GM19240 (cell line): Measurements from ENCODE around the gene TMEM156.
"Not testable (repeated sequence)": the region's sequence is repeated elsewhere in the genome, so short reads cannot be mapped to it uniquely, and the experiment has no call there.

Experiments
- DNase-seq: peaks from one replicate; pipeline ENCODE4 v3.0.0; 2011; ENCODE audit warnings: low spot score; ENCODE audit not compliant: insufficient read length

Gene TMEM156

GRCh38 chr4:38958453-38959190 lies 73.6 kb downstream of the TMEM156 start:
- no peak for DNase-seq

- no peak for DNase-seq
Observed at GRCh38 chr4:38957893-38958292, 74.3 kb downstream of the TMEM156 start.

DNA sequence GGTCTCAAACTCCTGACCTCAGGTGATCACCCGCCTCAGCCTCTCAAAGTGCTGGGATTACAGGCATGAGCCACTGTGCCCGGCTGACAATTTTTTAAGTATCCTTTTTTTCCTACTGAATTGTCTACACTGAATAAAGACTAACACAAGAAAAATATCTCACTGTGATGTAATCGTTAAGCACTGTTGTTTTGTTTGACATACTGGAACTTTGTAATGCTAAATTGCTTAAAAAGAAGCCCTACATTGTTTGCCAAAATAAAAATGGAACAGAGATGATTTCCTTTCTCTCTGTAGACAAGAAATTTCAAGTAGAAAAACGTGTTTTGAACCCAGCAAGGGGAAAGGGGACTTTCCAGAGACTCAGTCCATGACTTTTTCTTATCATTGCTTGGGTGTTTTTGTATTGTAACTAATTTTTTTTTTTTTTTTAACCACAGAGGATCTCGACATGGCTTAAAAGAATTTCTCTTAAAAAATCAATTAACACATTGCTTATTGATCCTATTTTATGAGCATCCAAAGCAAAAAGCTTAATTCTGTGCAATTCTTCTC lies 74.9 kb downstream of the TMEM156 start:
- DNase-seq: no peak

DNA sequence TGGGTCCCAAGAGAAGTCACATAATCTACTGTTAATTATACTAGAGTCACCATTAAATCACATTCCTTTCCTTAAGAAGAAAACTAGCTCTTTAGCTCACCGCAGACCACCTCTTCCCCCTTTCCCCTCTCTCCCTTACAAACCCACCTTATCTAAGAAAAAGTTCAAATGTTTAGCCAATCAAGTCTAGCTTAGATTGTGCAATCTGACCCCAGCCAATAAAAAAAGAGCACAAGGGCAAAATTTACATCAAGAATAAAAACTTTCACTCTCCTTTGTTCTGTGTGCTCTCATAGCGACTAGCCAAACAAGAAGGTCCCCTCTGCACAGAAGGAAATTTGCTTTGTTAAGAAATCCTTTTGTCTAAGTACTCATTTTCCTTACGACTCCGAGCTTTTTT lies 76.3 kb downstream of the TMEM156 start:
- no peak for DNase-seq

DNA sequence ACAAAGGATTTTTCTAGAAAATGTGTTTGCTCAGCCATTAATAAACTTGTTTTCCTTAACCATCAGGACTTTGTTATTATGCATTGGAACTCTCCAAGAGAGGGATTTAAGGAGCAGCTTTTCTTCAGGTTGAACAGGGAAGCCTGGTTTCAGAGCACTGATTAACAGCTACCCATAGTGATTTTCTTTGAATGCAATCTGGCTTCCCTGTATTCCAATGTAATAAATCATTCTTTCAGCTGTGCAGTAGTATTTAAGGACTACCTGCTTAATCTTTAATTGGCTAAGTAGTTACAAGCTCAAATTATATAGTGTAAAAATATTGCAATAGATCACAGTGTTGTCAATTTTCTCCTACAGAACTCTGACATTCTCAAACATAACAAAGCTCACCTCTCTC lies 77.5 kb downstream of the TMEM156 start:
- DNase-seq: no peak

- DNase-seq: no peak
Observed at GRCh38 chr4:38952017-38952416, 80.2 kb downstream of the TMEM156 start.

GRCh38 chr4:38951598-38951997 lies 80.6 kb downstream of the TMEM156 start:
- DNase-seq: no peak

DNA sequence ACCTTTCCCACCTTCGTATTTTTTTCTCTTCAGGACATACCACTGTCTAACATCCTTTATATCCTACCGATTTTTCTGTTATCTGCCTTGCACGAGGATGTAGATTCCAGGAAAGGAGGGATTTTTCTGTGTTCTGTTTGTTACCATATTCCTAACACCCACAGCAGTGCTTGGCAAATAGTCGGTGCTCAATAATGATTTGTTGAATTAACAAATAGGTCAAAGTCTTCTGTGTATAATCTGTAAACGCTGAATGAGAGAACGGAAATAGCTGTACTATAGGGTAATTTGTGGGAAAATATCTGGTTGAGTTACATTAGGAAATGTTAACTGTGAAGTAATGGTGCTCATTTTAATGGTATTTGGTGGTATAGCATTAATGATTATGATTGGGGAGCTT lies 81.5 kb downstream of the TMEM156 start:
- no peak for DNase-seq

GRCh38 chr4:38950159-38950558 lies 82.0 kb downstream of the TMEM156 start:
- no peak for DNase-seq

DNA sequence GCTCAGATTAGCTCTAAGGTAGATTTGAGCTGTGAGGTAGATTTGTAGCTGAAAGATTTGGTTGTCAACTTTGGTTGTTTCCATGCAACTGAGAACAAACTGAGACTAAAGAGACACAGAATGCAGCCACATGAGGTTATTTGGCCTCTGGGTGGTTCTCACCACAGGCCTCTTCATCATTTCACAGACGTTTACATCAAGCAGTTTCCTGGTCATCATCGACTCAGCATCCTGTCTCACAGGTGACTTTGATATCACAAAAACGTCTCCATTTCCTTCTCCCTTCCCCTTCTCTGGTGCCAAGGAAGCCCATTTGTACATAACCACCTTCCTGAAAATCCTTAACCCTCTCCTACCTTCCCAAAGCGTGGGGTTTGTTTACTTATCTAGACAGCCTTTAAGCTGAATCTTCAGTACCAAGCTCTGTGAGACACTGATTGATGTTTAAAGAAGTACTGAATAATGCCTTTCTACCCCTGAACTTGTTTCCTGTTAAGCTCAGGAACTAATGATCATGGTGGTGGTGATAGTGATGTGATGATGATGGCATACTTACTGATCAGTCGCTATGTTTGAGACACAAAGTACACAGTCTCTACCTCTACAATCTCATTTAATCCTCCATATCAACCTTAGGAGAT lies 82.7 kb downstream of the TMEM156 start:
- DNase-seq: no peak

- no peak for DNase-seq
Observed at GRCh38 chr4:38948551-38948950, 83.7 kb downstream of the TMEM156 start.

DNA sequence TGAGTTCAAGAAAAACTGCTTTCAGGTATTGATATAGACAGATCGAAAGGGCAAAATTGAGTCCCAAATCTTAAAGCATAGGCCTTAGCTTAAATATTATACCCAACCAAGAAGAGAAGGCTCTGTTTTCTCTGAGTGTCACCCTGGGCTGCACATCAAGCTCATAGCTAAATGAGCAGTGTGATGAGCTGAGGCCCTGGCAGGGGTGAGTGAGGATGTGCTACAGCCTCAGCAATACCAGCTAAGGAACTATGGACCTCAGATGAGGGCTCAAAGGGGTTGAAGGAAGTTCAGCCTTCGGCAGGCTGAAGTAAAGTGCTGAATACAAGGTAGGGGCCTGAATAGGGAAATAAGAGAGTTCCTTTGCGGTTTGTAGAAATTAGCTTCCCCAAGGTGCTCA lies 85.3 kb downstream of the TMEM156 start:
- DNase-seq: no peak

GRCh38 chr4:38944440-38944839 lies 87.8 kb downstream of the TMEM156 start:
- no peak for DNase-seq

DNA sequence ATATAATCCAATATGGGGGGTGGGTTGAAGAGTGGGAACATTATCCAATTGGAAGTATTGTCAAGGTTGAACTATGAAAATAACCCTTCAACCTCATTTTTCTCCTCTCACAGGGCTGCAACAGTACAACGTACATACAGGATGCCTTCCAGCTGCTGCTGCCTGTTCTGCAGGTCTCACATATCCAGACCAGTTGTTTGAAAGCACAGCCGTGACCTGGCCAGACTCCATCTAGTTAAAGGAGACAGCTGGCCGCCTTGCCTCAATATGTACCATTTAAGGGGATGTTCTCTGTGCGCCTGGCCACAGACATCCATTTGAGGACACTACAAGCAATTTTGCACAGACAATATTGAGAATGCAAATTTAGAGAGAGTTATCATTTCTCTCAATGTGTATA lies 88.9 kb downstream of the TMEM156 start:
- DNase-seq: no peak

DNA sequence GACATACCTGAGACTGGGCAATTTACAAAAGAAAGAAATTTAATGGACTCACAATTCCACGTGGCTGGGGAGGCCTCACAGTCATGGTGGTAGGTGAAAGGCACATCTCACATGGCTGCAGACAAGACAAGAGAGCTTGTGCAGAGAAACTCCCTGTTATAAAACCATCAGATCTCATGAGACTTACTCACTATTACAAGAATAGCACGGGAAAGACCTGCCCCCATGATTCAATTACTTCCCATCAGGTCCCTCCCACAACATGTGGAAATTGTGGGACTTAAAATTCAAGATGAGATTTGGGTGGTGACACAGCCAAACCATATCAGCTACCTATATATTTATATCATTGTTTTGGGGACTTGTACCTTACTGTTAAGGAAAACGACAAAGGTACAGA lies 90.3 kb downstream of the TMEM156 start:
- DNase-seq: not testable (repeated sequence)

GRCh38 chr4:38940476-38940875 lies 91.7 kb downstream of the TMEM156 start:
- no peak for DNase-seq

DNA sequence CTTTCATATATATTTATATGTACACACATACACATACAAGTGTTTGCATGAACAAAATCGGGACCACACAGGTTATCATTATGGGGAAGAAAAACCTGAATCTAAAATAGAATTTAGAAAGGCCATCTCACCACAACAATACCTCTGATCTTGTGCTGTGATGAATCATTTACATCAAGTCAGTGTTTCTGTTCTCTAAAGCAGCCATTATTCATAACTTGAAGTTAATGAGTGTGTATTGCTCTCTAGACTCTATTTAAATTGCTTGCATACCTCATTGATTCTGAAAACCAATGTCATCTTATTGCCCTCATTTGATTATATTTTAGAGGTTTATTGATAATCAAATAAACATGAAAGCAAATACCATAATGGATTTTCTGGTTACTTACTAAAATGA lies 93.0 kb downstream of the TMEM156 start:
- DNase-seq: peak; percentile 35

DNA sequence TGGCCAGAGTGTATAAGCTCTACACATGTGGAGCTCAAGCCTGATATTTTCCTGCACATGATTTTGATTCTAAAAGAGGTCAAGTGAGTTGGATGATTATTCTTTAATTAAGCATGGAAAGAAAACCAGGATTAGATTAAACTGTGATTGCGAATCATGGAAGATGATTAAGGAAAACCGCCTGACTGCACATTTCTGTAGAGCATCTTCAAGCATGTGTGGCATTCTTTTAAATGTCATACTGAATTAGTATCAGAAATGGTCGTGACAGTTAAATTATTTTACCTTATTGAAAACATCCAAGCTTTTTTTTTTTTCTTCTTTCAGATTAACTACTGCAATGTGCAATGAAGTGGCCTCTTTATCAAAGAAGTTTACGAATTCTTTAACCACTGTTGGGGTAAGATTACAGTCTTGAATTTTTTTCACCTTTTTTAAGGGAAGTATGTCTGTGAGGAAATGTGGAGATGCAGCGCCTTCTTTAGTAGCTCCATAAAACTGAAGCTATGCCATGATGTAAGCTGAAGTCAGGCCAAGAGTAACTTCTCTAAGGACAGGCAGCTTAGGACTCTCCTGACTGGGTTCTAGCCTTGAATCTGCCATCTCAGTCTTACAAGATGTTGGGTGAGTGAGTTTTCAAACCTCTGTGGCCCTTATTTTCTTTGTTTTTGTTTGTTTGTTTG lies 96.7 kb downstream of the TMEM156 start:
- DNase-seq: no peak

GRCh38 chr4:38931125-38931524 lies 101.1 kb downstream of the TMEM156 start:
- DNase-seq: no peak

DNA sequence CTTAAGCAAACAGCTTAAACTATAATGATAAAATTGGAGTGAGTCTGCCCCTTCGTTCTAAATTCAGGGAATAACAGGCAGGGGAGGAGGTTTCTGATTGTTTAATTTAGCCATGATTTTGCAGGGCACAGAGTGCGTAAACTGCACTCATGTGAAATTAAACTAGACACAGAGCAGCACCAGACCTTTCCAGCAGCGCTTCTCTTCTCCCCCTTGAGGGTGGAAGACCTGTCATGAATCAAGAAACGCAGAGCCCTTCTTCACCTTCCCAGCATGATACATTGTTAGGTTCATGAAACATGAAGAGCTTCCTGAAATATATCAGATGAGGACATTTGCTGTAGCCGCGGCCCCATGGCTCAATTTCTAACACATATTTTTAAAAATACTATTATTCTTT lies 101.5 kb downstream of the TMEM156 start:
- DNase-seq: no peak

- no peak for DNase-seq
Observed at GRCh38 chr4:38930204-38930603, 102.0 kb downstream of the TMEM156 start.

DNA sequence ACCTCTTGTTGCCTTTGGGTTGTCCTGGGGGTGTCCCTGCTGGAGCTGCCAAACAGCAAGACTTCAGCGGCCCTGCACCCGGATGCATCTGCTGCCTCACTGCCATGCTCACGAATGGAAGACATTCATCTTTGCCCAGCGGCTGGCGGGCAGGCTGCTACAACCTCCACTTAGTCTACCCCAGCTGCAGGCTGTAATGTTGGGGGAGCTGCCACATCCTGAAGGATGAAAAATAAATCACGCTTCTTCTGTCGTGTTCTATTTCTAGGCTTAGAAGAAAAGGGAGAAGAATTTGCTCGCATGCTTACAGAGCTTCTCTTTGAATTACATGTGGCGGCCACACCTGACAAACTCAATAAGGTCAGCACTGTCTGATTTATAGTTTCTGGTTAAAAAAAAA lies 103.2 kb downstream of the TMEM156 start:
- DNase-seq: no peak
